Spleen (tissue), 11 donors: ENCODE data around the gene ZNF764. TPM values are rescaled to one million over a fixed set of nuclear protein-coding genes. Genes with fewer than 3 reads are reported as not detected.

Experiments used
- DNase-seq: peaks from one replicate; pipeline ENCODE4 v3.0.0-alpha.2; 2020
- H3K27ac ChIP-seq, 8 donors: fragments of 200-600 bp; sonication (generic) in 7 of 8; 1 replicate in 4 of 8; 2 replicates in 4 of 8; pipeline versions ENCODE4 v1.5.0 to v1.8.0; 2016 to 2021; ENCODE audit warnings: inconsistent platforms in 4 of 8, mild to moderate bottlenecking in 4 of 8, moderate library complexity in 1 of 8
- H3K27me3 ChIP-seq, 7 donors: fragments of 200-600 bp; sonication (generic) in 6 of 7; replicated peaks in 1 of 7; 1 replicate in 4 of 7; 2 replicates in 3 of 7; pipeline versions ENCODE4 v1.5.0 to v1.8.0; 2016 to 2021; ENCODE audit warnings: inconsistent platforms in 3 of 7, mild to moderate bottlenecking in 1 of 7
- H3K36me3 ChIP-seq, 6 donors: fragments of 200-600 bp; sonication (generic) in 5 of 6; 1 replicate in 4 of 6; 2 replicates in 2 of 6; pipeline versions ENCODE4 v1.5.0 to v1.8.0; 2016 to 2021; ENCODE audit warnings: inconsistent platforms in 2 of 6
- H3K4me1 ChIP-seq, 6 donors: fragments of 200-600 bp; sonication (generic) in 5 of 6; 1 replicate in 3 of 6; 2 replicates in 3 of 6; pipeline versions ENCODE4 v1.5.0 to v1.8.0; 2016 to 2021; ENCODE audit warnings: inconsistent platforms in 3 of 6
- H3K4me3 ChIP-seq, 8 donors: fragments of 200-600 bp; sonication (generic) in 7 of 8; 1 replicate in 4 of 8; 2 replicates in 4 of 8; pipeline versions ENCODE4 v1.5.0 to v1.8.0; 2016 to 2021; ENCODE audit warnings: inconsistent platforms in 4 of 8, mild to moderate bottlenecking in 4 of 8, moderate library complexity in 2 of 8
- H3K9me3 ChIP-seq, 8 donors: fragments of 200-600 bp; sonication (generic) in 7 of 8; 1 replicate in 4 of 8; 2 replicates in 4 of 8; pipeline versions ENCODE4 v1.5.0 to v1.8.0; 2016 to 2021; ENCODE audit warnings: inconsistent platforms in 4 of 8
- CTCF ChIP-seq, 11 experiments: fragments of 200-600 bp in 7 of 11; fragments of 450-650 bp in 4 of 11; sonication (generic) in 4 of 11; IDR thresholded peaks in 8 of 11; conservative IDR thresholded peaks in 3 of 11; 1 replicate in 7 of 11; 2 replicates in 4 of 11; pipeline versions ENCODE4 v1.4.0 to v1.8.0; 2016 to 2021; ENCODE audit warnings: antibody characterized with exemption in 11 of 11, inconsistent platforms in 4 of 11, mild to moderate bottlenecking in 1 of 11
- POLR2A ChIP-seq, 3 donors: fragments of 450-650 bp; IDR thresholded peaks; one replicate each; pipeline ENCODE4 v1.5.1; 2017; ENCODE audit warnings: antibody characterized with exemption in 3 of 3, mild to moderate bottlenecking in 1 of 3
- POLR2AphosphoS5 ChIP-seq, 3 donors: sonication (generic); formaldehyde crosslinking; IDR thresholded peaks; one replicate each; pipeline ENCODE4 v1.5.1; 2017; ENCODE audit warnings: antibody characterized with exemption in 3 of 3
- WGBS, 5 donors: extraction: QIAGEN DNeasy Blood & Tissue Kit in 3 of 5; methylation state at CpG; one replicate each; pipeline versions ENCODE4 v1.1.5 to v1.1.7; 2013 to 2018; 5-methylcytosine and 5-hydroxymethylcytosine counted together
- intact Hi-C: fragments of 100-400 bp; cut with DNase I; formaldehyde crosslinking; loops from one replicate; pipeline ENCODE4 v1.15.0; 2023; ENCODE audit warnings: low total_unique reads
- polyA plus RNA-seq, 3 donors: library from polyadenylated mRNA; stranded (reverse); fragments of 200-250 nt; gene quantifications; one replicate each; pipeline ENCODE4 v1.2.1, GENCODE V29; 2013
- total RNA-seq, 7 donors: library from RNA; depleted of rRNA in 3 of 7; stranded (reverse); fragments of >200 nt in 3 of 7; fragmentation: NEBNext Ultra II Directional in 4 of 7; extraction: Animal tissue kit (Norgen Biotek cat#: 25700) in 4 of 7; gene quantifications; one replicate each; pipeline versions ENCODE4 v1.1.0 to v1.2.1, GENCODE V29; 2016 to 2021
- donor health status: healthy with polysubstance abuse.
- donor health status: DM: no; HTN: no; CAD: no; lungs with moderate emphysema.
- donor health status: DM: no; HTN: no; CAD: no.
- donor health status: Bipolar disorder and iron deficiency.
- donor health status: healthy.
- donor health status: DM: no; HTN: no; CAD: no.
- donor health status: DM: yes; HTN: yes; CAD: no.

The ZNF764 gene
- total and polyA plus RNA-seq, 10 donors = 3.4 to 18.6 (median 13.2) TPM

- no peaks in the 10 kb centered on the region for H3K9me3 ChIP-seq
- no peaks in the 10 kb centered on the region for H3K27me3 ChIP-seq
- H3K4me1 ChIP-seq = peaks cover 26 to 62% (median 47%) of the 10 kb centered on the region in 6 donors
- peak within 1 kb of the TSS; percentile 43 to 76 (median 60) for H3K4me3 ChIP-seq
- peaks cover 0 to 15% (median 2%) of the 10 kb centered on the region in 6 donors for H3K36me3 ChIP-seq
- peak; percentile 97 for DNase-seq
- peak within 1 kb of the TSS; percentile 93 to 100 (median 98) for H3K27ac ChIP-seq
- 0 to 2% (median 0%) methylated on average over 22 to 67 of the region's 67 CpGs for WGBS, 5 donors
- intact Hi-C loops = no loop called here
- TF ChIP-seq POLR2AphosphoS5 (IDR thresholded peaks at IDR 0.05) (peak; percentile 79 to 87 (median 84)), POLR2A (IDR thresholded peaks at IDR 0.05) (peak in 2 of 3 donors; percentile 28 to 67), CTCF (IDR thresholded peaks at IDR 0.05 in 8 of 11, conservative IDR thresholded peaks at IDR 0.05 in 3 of 11) (peak in 2 of 11 experiments; percentile 14 to 25)
Measured at GRCh38 chr16:30571445-30572322, 13.5 kb upstream of the ZNF764 start, which contains the start of gene ZNF688. Gene ZNF688 (minus strand): TSS chr16:30571714. CDS start chr16:30571629, 85 bp downstream.

- TF ChIP-seq CTCF (IDR thresholded peaks at IDR 0.05 in 8 of 11, conservative IDR thresholded peaks at IDR 0.05 in 3 of 11) (no peak), POLR2A (IDR thresholded peaks at IDR 0.05) (no peak), POLR2AphosphoS5 (IDR thresholded peaks at IDR 0.05) (no peak)
- peak overlapping the region; percentile 93 to 100 (median 98) for H3K27ac ChIP-seq
- peak overlapping the region; percentile 43 to 76 (median 60) for H3K4me3 ChIP-seq
- no peaks in the 10 kb centered on the region for H3K27me3 ChIP-seq
- 11 to 16% (median 12%) methylated on average over 14 to 22 of the region's 22 CpGs for WGBS, 5 donors
- peak; percentile 79 for DNase-seq
- H3K9me3 ChIP-seq = no peaks in the 10 kb centered on the region
- peaks cover 0 to 6% (median 2%) of the 10 kb centered on the region in 6 donors for H3K36me3 ChIP-seq
- intact Hi-C loops = no loop called here
- peaks cover 26 to 62% (median 47%) of the 10 kb centered on the region in 6 donors for H3K4me1 ChIP-seq
Measured at GRCh38 chr16:30570636-30571444, 12.7 kb upstream of the ZNF764 start.

- DNase-seq = peak; percentile 81
- H3K4me1 ChIP-seq = peaks cover 26 to 62% (median 47%) of the 10 kb centered on the region in 6 donors
- intact Hi-C loops = no loop called here
- peaks cover 0 to 5% (median 2%) of the 10 kb centered on the region in 6 donors for H3K36me3 ChIP-seq
- TF ChIP-seq POLR2A (IDR thresholded peaks at IDR 0.05) (no peak), CTCF (IDR thresholded peaks at IDR 0.05 in 8 of 11, conservative IDR thresholded peaks at IDR 0.05 in 3 of 11) (no peak), POLR2AphosphoS5 (IDR thresholded peaks at IDR 0.05) (peak in 1 of 3 donors; percentile 53)
- no peaks in the 10 kb centered on the region for H3K9me3 ChIP-seq
- peak overlapping the region in 6 of 8 donors; percentile 57 to 76 (median 68) for H3K4me3 ChIP-seq
- H3K27ac ChIP-seq = peak overlapping the region in 7 of 8 donors; percentile 93 to 100 (median 99)
- no peaks in the 10 kb centered on the region for H3K27me3 ChIP-seq
- 76 to 89% (median 82%) methylated on average over 20 to 44 of the region's 44 CpGs for WGBS, 5 donors
Measured at GRCh38 chr16:30569746-30570635, 11.8 kb upstream of the ZNF764 start.
